Glutamatergic neuron (in vitro differentiated cells): ENCODE data around the gene DOCK7. TPM values are rescaled to one million over a fixed set of nuclear protein-coding genes. Genes with fewer than 3 reads are reported as not detected.

Source experiments
- DNase-seq: peaks from one replicate; pipeline ENCODE4 v3.0.0; 2022
- H3K27ac Mint-ChIP-seq: one replicate; pipeline ENCODE4 v1.8.0; 2020; ENCODE audit warnings: mild to moderate bottlenecking, mixed read lengths, inconsistent platforms; ENCODE audit not compliant: unreplicated experiment
- H3K27me3 Mint-ChIP-seq: one replicate; pipeline ENCODE4 v1.8.0; 2020; ENCODE audit warnings: mild to moderate bottlenecking, moderate library complexity, mixed read lengths, inconsistent platforms; ENCODE audit not compliant: unreplicated experiment
- H3K36me3 Mint-ChIP-seq: one replicate; pipeline ENCODE4 v1.8.0; 2020; ENCODE audit warnings: mild to moderate bottlenecking, mixed read lengths, inconsistent platforms; ENCODE audit not compliant: unreplicated experiment
- H3K4me1 Mint-ChIP-seq: one replicate; pipeline ENCODE4 v1.8.0; 2020; ENCODE audit warnings: mild to moderate bottlenecking, low read depth, mixed read lengths, inconsistent platforms; ENCODE audit not compliant: unreplicated experiment
- H3K4me3 Mint-ChIP-seq: one replicate; pipeline ENCODE4 v1.8.0; 2020; ENCODE audit warnings: mild to moderate bottlenecking, mixed read lengths, inconsistent platforms; ENCODE audit not compliant: unreplicated experiment
- H3K9me3 Mint-ChIP-seq: one replicate; pipeline ENCODE4 v1.8.0; 2020; ENCODE audit warnings: mild to moderate bottlenecking, moderate library complexity, mixed read lengths, inconsistent platforms; ENCODE audit not compliant: unreplicated experiment
- total RNA-seq: library from RNA; stranded (reverse); fragmentation: NEBNext Ultra II Directional; extraction: Animal tissue kit (Norgen Biotek cat#: 25700); gene quantifications from one replicate; pipeline ENCODE4 v1.2.1, GENCODE V29; 2021; ENCODE audit not compliant: unreplicated experiment
- TF ChIP-seq, protein P1 (sequence below): fragments of 200-600 bp; sonication (generic); IDR thresholded peaks from one replicate; pipeline ENCODE4 v1.5.0; 2021; ENCODE audit not compliant: partially characterized antibody, unreplicated experiment

The DOCK7 gene
- total RNA-seq, 1 donor from 2014 or later: 70.8 TPM

DNA sequence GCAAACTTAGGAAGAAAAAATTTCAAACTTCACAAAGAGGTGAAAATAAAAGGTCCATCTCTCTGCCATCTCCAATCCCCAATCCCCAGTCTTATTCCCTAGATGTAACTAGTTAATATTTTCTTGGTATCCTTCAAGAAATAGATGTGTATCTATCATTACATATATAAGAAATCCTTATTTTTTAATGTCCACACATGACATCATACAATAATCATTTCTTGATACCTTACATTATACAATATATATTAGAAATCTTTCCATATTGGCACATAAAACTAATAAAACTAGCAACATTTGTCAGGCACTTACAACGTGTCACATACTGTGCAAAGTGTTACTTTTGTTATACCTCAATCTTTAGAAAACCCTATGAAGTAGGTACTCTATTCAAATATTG, 16.2 kb downstream of the DOCK7 start:
- no peaks in the 10 kb centered on the region for H3K9me3 Mint-ChIP-seq
- DNase-seq: no peak
- H3K27me3 Mint-ChIP-seq: no peaks in the 10 kb centered on the region
- peaks cover 2% of the 10 kb centered on the region for H3K4me1 Mint-ChIP-seq
- H3K4me3 Mint-ChIP-seq: no peak overlapping the region
- no peak overlapping the region for H3K27ac Mint-ChIP-seq
- H3K36me3 Mint-ChIP-seq: peaks cover 3% of the 10 kb centered on the region
- TF ChIP-seq, protein P1, sequence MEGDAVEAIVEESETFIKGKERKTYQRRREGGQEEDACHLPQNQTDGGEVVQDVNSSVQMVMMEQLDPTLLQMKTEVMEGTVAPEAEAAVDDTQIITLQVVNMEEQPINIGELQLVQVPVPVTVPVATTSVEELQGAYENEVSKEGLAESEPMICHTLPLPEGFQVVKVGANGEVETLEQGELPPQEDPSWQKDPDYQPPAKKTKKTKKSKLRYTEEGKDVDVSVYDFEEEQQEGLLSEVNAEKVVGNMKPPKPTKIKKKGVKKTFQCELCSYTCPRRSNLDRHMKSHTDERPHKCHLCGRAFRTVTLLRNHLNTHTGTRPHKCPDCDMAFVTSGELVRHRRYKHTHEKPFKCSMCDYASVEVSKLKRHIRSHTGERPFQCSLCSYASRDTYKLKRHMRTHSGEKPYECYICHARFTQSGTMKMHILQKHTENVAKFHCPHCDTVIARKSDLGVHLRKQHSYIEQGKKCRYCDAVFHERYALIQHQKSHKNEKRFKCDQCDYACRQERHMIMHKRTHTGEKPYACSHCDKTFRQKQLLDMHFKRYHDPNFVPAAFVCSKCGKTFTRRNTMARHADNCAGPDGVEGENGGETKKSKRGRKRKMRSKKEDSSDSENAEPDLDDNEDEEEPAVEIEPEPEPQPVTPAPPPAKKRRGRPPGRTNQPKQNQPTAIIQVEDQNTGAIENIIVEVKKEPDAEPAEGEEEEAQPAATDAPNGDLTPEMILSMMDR: no peak

DNA sequence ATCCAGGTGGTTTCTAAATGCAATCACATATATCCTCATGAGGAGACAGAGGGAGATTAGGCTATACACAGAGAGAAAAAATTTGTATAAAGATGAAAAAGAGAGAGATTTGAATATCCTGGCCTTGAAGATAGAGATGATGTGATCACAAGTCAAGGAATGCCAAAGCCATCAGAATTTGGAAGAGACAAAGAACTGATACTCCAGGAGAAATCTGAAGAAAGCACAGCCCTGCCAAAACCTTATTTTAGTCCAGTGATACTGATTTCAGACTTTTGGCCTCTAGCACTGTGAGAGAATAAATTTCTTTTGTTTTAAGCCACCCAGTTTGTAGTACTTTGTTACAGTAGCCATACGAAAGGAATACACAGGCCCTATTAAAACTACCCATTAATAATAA, 33.4 kb downstream of the DOCK7 start:
- Mint-ChIP-seq H3K4me1 (no peaks in the 10 kb centered on the region), H3K36me3 (no peaks in the 10 kb centered on the region), H3K4me3 (no peak overlapping the region), H3K9me3 (no peaks in the 10 kb centered on the region), H3K27me3 (no peaks in the 10 kb centered on the region), H3K27ac (no peak overlapping the region)
- TF ChIP-seq, protein P1: no peak
- no peak for DNase-seq

- TF ChIP-seq, protein P1: no peak
- no peak overlapping the region for H3K27ac Mint-ChIP-seq
- H3K36me3 Mint-ChIP-seq: no peaks in the 10 kb centered on the region
- no peak for DNase-seq
- no peak overlapping the region for H3K4me3 Mint-ChIP-seq
- H3K9me3 Mint-ChIP-seq: no peaks in the 10 kb centered on the region
- no peaks in the 10 kb centered on the region for H3K27me3 Mint-ChIP-seq
- no peaks in the 10 kb centered on the region for H3K4me1 Mint-ChIP-seq
These were observed 35.8 kb downstream of the DOCK7 start for GRCh38 chr1:62652387-62652786.

GRCh38 chr1:62643283-62643682, 44.9 kb downstream of the DOCK7 start:
- Mint-ChIP-seq H3K27me3 (no peaks in the 10 kb centered on the region), H3K27ac (no peak overlapping the region), H3K4me1 (no peaks in the 10 kb centered on the region), H3K4me3 (no peak overlapping the region), H3K36me3 (peaks cover 15% of the 10 kb centered on the region), H3K9me3 (no peaks in the 10 kb centered on the region)
- DNase-seq: no peak
- TF ChIP-seq, protein P1: no peak

DNA sequence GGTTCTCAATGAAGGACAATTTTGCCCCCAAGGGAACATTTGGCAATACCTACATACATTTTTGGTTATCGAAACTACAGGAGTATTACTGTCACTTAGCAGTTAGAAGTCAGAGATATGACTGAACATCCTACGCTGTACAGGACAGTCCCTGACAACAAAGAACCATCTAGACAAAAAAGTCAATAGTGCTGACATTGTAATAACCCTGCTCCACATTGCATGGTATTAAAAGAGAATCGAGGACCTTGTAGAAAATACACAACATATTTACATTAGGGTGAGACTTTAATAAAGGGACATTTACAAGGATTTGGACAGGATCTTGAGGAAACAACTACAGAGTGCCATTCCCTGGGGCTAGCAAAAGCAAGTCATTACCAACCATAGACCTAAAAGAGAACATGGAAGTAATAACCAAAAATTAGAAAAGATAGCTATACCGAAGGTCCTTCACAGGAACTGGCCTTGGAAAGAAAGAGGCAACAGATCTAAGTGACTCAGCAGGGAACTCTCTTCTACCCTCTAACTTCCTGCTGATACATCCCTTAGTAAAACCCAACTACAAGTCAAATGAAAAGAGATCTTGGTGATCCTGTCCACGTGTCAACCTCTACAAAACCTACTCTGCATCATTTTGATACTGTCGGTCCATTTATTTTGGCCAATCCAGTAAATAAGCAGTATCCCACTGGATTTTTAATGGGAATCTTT, 50.6 kb downstream of the DOCK7 start:
- Mint-ChIP-seq H3K27ac (no peak overlapping the region), H3K9me3 (no peaks in the 10 kb centered on the region), H3K36me3 (peaks cover 12% of the 10 kb centered on the region), H3K4me1 (no peaks in the 10 kb centered on the region), H3K27me3 (no peaks in the 10 kb centered on the region), H3K4me3 (no peak overlapping the region)
- no peak for DNase-seq
- TF ChIP-seq, protein P1: no peak
